WTC11 (cell line): Measurements from ENCODE around the gene SORCS2. TPM values are rescaled to one million over a fixed set of nuclear protein-coding genes. Genes with fewer than 3 reads are reported as not detected.

ENCODE experiments used
- ATAC-seq: fragments of 200-7000 bp; cut with Tn5 transposase; 2 replicates; pipeline ENCODE4 v1.10.0; 2021; ENCODE audit warnings: mild to moderate bottlenecking, moderate library complexity
- CTCF ChIA-PET: fragments of 300-600 bp; sonication (Branson Sonifier 250); formaldehyde crosslinking; loops from one replicate; lab custom pipeline; 2021; ENCODE audit warnings: antibody characterized with exemption; lab: Charles Lee
- POLR2A ChIA-PET: fragments of 350-600 bp; sonication (Branson Sonifier 250); formaldehyde crosslinking; loops from one replicate; lab custom pipeline; 2021; ENCODE audit warnings: antibody characterized with exemption; lab: Charles Lee
- DNase-seq: peaks from one replicate; pipeline ENCODE4 v3.0.0; 2021; ENCODE audit warnings: low spot score
- H3K27ac Mint-ChIP-seq: 2 replicates; pipeline ENCODE4 v1.8.0; 2021; ENCODE audit warnings: mixed read lengths
- H3K27me3 Mint-ChIP-seq: 2 replicates; pipeline ENCODE4 v1.8.0; 2021; ENCODE audit warnings: low read depth, mild to moderate bottlenecking, moderate library complexity, mixed read lengths
- H3K36me3 Mint-ChIP-seq: 2 replicates; pipeline ENCODE4 v1.8.0; 2021; ENCODE audit warnings: mixed read lengths
- H3K4me1 Mint-ChIP-seq: 2 replicates; pipeline ENCODE4 v1.8.0; 2022; ENCODE audit warnings: mixed read lengths
- H3K4me3 Mint-ChIP-seq: 2 replicates; pipeline ENCODE4 v1.8.0; 2021; ENCODE audit warnings: mild to moderate bottlenecking, moderate library complexity, mixed read lengths
- H3K9me3 Mint-ChIP-seq: 2 replicates; pipeline ENCODE4 v1.8.0; 2021; ENCODE audit warnings: mixed read lengths
- ATF6 ChIP-seq: sonication (generic); formaldehyde crosslinking; IDR thresholded peaks from 2 replicates; pipeline ENCODE4 v1.8.1; 2023; ENCODE audit warnings: mild to moderate bottlenecking, missing genetic modification reagents
- CREM ChIP-seq: sonication (generic); formaldehyde crosslinking; IDR thresholded peaks from 2 replicates; pipeline ENCODE4 v1.8.1; 2022; ENCODE audit warnings: mild to moderate bottlenecking, missing genetic modification reagents, moderate library complexity
- E2F4 ChIP-seq: sonication (generic); formaldehyde crosslinking; IDR thresholded peaks from 2 replicates; pipeline ENCODE4 v1.8.1; 2022; ENCODE audit warnings: low read depth, mild to moderate bottlenecking, moderate library complexity, missing genetic modification reagents, borderline replicate concordance
- ERG ChIP-seq: fragments of 250-450 bp; sonication (Bioruptor Pico); IDR thresholded peaks from 2 replicates; pipeline ENCODE4 v1.8.0; 2021; ENCODE audit warnings: mild to moderate bottlenecking
- FOXK1 ChIP-seq: sonication (generic); formaldehyde crosslinking; IDR thresholded peaks from 2 replicates; pipeline ENCODE4 v1.8.0; 2022; ENCODE audit warnings: mild to moderate bottlenecking, moderate library complexity, missing genetic modification reagents
- GTF2I ChIP-seq: fragments of 250-450 bp; sonication (Bioruptor Pico); conservative IDR thresholded peaks from 2 replicates; pipeline ENCODE4 v1.4.0; 2021; ENCODE audit warnings: mild to moderate bottlenecking
- IRF2 ChIP-seq: sonication (generic); formaldehyde crosslinking; IDR thresholded peaks from 2 replicates; pipeline ENCODE4 v1.8.0; 2022; ENCODE audit warnings: low read depth, missing genetic modification reagents, borderline replicate concordance
- KAT7 ChIP-seq: sonication (generic); formaldehyde crosslinking; IDR thresholded peaks from 2 replicates; pipeline ENCODE4 v1.8.1; 2023; ENCODE audit warnings: missing genetic modification reagents, mild to moderate bottlenecking, borderline replicate concordance
- MAX ChIP-seq: sonication (generic); formaldehyde crosslinking; IDR thresholded peaks from 2 replicates; pipeline ENCODE4 v1.8.0; 2022; ENCODE audit warnings: mild to moderate bottlenecking, missing genetic modification reagents
- MLX ChIP-seq: sonication (generic); formaldehyde crosslinking; IDR thresholded peaks from 2 replicates; pipeline ENCODE4 v1.8.1; 2023; ENCODE audit warnings: mild to moderate bottlenecking, missing genetic modification reagents, moderate library complexity
- NR3C1 ChIP-seq: sonication (generic); formaldehyde crosslinking; conservative IDR thresholded peaks from 2 replicates; pipeline ENCODE4 v1.8.1; 2023; ENCODE audit warnings: low read depth, mild to moderate bottlenecking, missing genetic modification reagents
- RORB ChIP-seq: fragments of 250-450 bp; sonication (Bioruptor Pico); IDR thresholded peaks from 2 replicates; pipeline ENCODE4 v1.9.0; 2021; ENCODE audit warnings: mild to moderate bottlenecking
- SMAD3 ChIP-seq: sonication (generic); formaldehyde crosslinking; IDR thresholded peaks from 2 replicates; pipeline ENCODE4 v1.8.0; 2022; ENCODE audit warnings: missing genetic modification reagents, mild to moderate bottlenecking, borderline replicate concordance
- SOX15 ChIP-seq: fragments of 250-450 bp; sonication (Bioruptor Pico); IDR thresholded peaks from 2 replicates; pipeline ENCODE4 v1.9.0; 2021; ENCODE audit warnings: mild to moderate bottlenecking
- TP53 ChIP-seq: sonication (generic); formaldehyde crosslinking; IDR thresholded peaks from 2 replicates; pipeline ENCODE4 v1.8.1; 2023; ENCODE audit warnings: mild to moderate bottlenecking, missing genetic modification reagents
- ZBTB43 ChIP-seq: sonication (generic); formaldehyde crosslinking; IDR thresholded peaks from 2 replicates; pipeline ENCODE4 v1.8.1; 2023; ENCODE audit warnings: mild to moderate bottlenecking, missing genetic modification reagents
- ZMAT4 ChIP-seq: fragments of 250-450 bp; sonication (Bioruptor Pico); IDR thresholded peaks from 2 replicates; pipeline ENCODE4 v1.9.0; 2021; ENCODE audit warnings: mild to moderate bottlenecking
- ZNF219 ChIP-seq: sonication (generic); formaldehyde crosslinking; IDR thresholded peaks from 2 replicates; pipeline ENCODE4 v1.8.0; 2023; ENCODE audit warnings: missing genetic modification reagents, mild to moderate bottlenecking, borderline replicate concordance
- ZNF263 ChIP-seq: sonication (generic); formaldehyde crosslinking; IDR thresholded peaks from 2 replicates; pipeline ENCODE4 v1.8.1; 2022; ENCODE audit warnings: low read depth, mild to moderate bottlenecking, moderate library complexity, missing genetic modification reagents
- ZNF512 ChIP-seq: sonication (generic); formaldehyde crosslinking; IDR thresholded peaks from 2 replicates; pipeline ENCODE4 v1.8.1; 2022; ENCODE audit warnings: missing genetic modification reagents, borderline replicate concordance
- ZSCAN18 ChIP-seq: fragments of 250-450 bp; sonication (Bioruptor Pico); IDR thresholded peaks from 2 replicates; pipeline ENCODE4 v2.1.2; 2022; ENCODE audit warnings: mild to moderate bottlenecking, moderate library complexity
- total RNA-seq: library from RNA; stranded (reverse); gene quantifications from 3 replicates; pipeline ENCODE4 v1.2.3, GENCODE V29; 2021

The SORCS2 gene
- total RNA-seq, 1 experiment from 2014 or later, result 6.6 TPM

GRCh38 chr4:7569810-7570783 is 377.8 kb downstream of the SORCS2 start (continued):
- no peak for TF ChIP-seq ZSCAN18 (CRISPR knock-in tag)
- TF ChIP-seq ZNF263 (CRISPR knock-in tag), result no peak
- TF ChIP-seq FOXK1, result no peak
- no peak for TF ChIP-seq IRF2 (CRISPR knock-in tag)
- no peak for TF ChIP-seq SMAD3
- no peak for TF ChIP-seq MLX (CRISPR knock-in tag)
- no peak for TF ChIP-seq NR3C1 (CRISPR knock-in tag)
- no peak for TF ChIP-seq GTF2I
- no peak for TF ChIP-seq CREM
- TF ChIP-seq ERG (CRISPR knock-in tag), result no peak
- TF ChIP-seq ZNF512 (CRISPR knock-in tag), result no peak
- no peak for TF ChIP-seq ZBTB43

GRCh38 chr4:7571001-7571400 is 378.7 kb downstream of the SORCS2 start:
- Mint-ChIP-seq H3K4me3 (no peak overlapping the region), H3K27me3 (peaks cover 7% of the 10 kb centered on the region; the same call in 1 of the 2 replicates), H3K9me3 (peaks cover 6% of the 10 kb centered on the region), H3K27ac (no peak overlapping the region), H3K4me1 (peaks cover 10% of the 10 kb centered on the region), H3K36me3 (peaks cover 5% of the 10 kb centered on the region)
- CTCF ChIA-PET, result interaction anchor here (1.1 kb wide), 1 partner anchor 80 kb away, joined by 4 read pairs; no protein-coding TSS in a partner anchor
- POLR2A ChIA-PET, result no interaction called here
- TF ChIP-seq ZNF512 (CRISPR knock-in tag), result no peak
- no peak for TF ChIP-seq TP53 (CRISPR knock-in tag)
- no peak for TF ChIP-seq ATF6
- no peak for TF ChIP-seq E2F4 (CRISPR knock-in tag)
- no peak for TF ChIP-seq RORB (CRISPR knock-in tag)
- TF ChIP-seq ZNF219, result no peak
- TF ChIP-seq ZMAT4 (CRISPR knock-in tag), result no peak
- TF ChIP-seq MLX (CRISPR knock-in tag), result no peak
- no peak for TF ChIP-seq MAX (CRISPR knock-in tag)
- TF ChIP-seq SOX15 (CRISPR knock-in tag), result no peak
- TF ChIP-seq KAT7 (CRISPR knock-in tag), result no peak
- no peak for DNase-seq
- no peak for ATAC-seq
